Epithelial cell of proximal tubule (primary cell): ENCODE results near the gene LGALSL. TPM values are rescaled to one million over a fixed set of nuclear protein-coding genes. Genes with fewer than 3 reads are reported as not detected.

Experiments
- DNase-seq: peaks from one replicate; pipeline ENCODE4 v3.0.0-alpha.2; 2011; ENCODE audit warnings: low read depth
- H3K4me3 ChIP-seq: 2 replicates; pipeline ENCODE4 v1.5.1; 2011; ENCODE audit warnings: low read depth, mild to moderate bottlenecking, low read length
- CTCF ChIP-seq: conservative IDR thresholded peaks from 2 replicates; pipeline ENCODE4 v1.5.1; 2012; ENCODE audit warnings: low read depth, mild to moderate bottlenecking, low read length
- total RNA-seq: library from RNA; depleted of rRNA; stranded (reverse); fragments of >200 nt; gene quantifications from 2 replicates; pipeline ENCODE4 v1.2.3, GENCODE V29; 2015

The LGALSL gene
- total RNA-seq, 1 donor from 2014 or later = 20.1 TPM

DNA sequence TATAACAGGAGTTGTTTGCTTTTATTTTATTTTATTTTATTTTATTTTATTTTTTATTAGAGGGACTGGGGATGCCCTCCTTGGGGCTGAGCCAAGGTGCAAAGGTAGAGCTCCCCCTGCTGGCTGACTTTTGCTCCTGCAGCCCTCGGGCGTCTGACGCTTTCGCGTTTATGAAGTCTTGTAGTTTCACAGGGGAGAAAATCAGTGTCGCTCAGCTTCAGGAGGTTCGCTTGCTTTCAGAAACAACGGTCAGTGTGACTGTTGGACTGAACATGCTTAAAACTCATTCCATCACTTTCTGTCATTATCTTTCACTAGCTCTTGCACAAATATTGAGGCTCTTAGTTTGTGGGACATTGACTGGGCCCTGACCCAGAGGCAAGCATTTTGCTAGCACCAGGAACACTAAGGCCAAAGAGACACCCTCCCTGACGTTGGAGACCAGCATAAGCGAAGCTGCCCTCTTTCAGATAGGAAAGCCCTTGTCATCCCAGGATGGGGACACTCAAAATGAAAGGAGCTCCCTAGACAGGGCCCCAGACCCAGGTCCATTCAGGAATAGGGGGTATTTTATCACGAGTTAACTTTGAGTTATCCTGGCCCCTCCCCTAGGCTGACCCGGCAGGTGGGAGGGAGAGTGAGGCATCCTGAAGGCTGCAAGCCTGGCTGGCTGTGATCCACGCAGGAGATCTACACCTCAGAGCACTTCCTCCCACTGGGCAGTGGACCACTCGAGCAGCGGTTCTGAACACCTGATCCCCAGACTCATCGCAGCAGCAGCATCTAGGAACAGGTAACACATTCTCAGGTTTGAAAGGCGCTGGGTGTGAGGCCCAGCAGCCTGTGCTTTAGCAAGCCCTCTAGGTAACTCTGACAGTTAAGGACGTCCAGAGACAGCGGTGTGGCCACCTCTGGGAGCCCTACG is 34.4 kb downstream of the LGALSL start:
- peak; percentile 97 for TF ChIP-seq CTCF
- no peak for DNase-seq
- H3K4me3 ChIP-seq = no peak overlapping the region

DNA sequence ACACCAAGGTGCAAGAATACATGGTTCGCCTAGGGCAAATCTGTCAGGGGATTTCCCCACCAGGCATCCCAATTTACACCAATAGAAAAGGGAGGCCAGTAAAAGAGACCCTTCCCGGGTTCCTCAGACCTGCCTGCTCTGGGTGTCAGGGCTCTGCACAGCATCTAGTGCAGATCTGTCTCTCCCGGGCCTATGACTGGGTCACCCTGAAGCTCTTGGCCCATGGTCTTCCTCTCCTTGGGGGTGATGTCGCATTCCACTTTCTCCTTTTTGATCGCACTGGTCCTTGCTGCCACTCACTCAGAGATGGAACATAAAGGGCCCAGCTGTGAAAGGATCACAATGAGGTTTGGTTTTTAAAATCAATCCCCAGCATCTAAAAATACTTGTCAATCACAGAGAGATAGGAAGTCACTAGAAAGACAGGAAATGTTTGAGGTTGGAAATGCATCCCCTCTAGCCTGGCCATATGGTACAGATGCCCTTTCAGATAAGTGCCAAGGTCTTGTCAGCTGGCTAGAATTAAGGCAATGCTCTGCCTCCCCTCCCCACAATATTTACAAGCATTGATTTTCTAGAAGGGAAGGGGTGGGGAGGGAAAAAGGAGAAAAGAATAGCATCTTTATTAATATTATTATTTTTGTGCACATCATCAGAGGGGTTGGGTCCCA is 35.3 kb downstream of the LGALSL start:
- TF ChIP-seq CTCF = no peak
- DNase-seq = no peak
- no peak overlapping the region for H3K4me3 ChIP-seq

- TF ChIP-seq CTCF = no peak
- no peak for DNase-seq
Observed at GRCh38 chr2:64491426-64491825, 37.5 kb downstream of the LGALSL start.

GRCh38 chr2:64492272-64492671 is 38.3 kb downstream of the LGALSL start:
- no peak for DNase-seq
- TF ChIP-seq CTCF = no peak
- H3K4me3 ChIP-seq = no peak overlapping the region

More at GRCh38 chr2:64491426-64491825, 37.5 kb downstream of the LGALSL start:
- no peak overlapping the region for H3K4me3 ChIP-seq

DNA sequence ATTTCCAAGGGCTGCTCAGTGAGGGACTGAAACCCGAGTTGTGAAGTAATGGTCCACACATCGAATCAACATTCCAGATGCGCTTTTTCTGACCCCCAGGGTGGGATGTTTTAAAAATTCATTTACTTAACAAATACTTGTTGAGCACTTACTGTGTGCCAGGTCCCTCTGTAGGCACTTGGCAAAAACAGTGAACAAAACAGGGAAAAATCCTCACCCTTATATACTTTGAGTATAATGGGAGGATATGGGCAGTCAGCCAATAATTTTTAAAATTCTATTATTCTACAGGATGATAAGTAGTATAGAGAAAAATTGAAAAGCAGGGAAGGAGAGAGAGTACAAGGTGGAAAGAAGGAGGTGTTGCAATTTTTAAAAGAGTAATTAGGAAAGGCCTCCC is 38.9 kb downstream of the LGALSL start:
- no peak overlapping the region for H3K4me3 ChIP-seq
- no peak for TF ChIP-seq CTCF
- DNase-seq = no peak

GRCh38 chr2:64493788-64494187 is 39.8 kb downstream of the LGALSL start:
- no peak for TF ChIP-seq CTCF
- DNase-seq = no peak
- H3K4me3 ChIP-seq = no peak overlapping the region
